Endothelial cell (in vitro differentiated cells): ENCODE measurements around the gene NXPE3. TPM values are rescaled to one million over a fixed set of nuclear protein-coding genes. Genes with fewer than 3 reads are reported as not detected.

Source experiments
- DNase-seq: peaks from one replicate; pipeline ENCODE4 v3.0.0; 2021; ENCODE audit warnings: low spot score
- H3K27ac Mint-ChIP-seq: one replicate; pipeline ENCODE4 v1.8.0; 2021; ENCODE audit warnings: mixed read lengths, inconsistent platforms; ENCODE audit not compliant: unreplicated experiment
- H3K27me3 Mint-ChIP-seq: one replicate; pipeline ENCODE4 v1.8.0; 2021; ENCODE audit warnings: mild to moderate bottlenecking, moderate library complexity, mixed read lengths, inconsistent platforms; ENCODE audit not compliant: unreplicated experiment
- H3K36me3 Mint-ChIP-seq: one replicate; pipeline ENCODE4 v1.8.0; 2021; ENCODE audit warnings: mild to moderate bottlenecking, low read depth, mixed read lengths, inconsistent platforms; ENCODE audit not compliant: unreplicated experiment
- H3K4me1 Mint-ChIP-seq: one replicate; pipeline ENCODE4 v1.8.0; 2021; ENCODE audit warnings: mild to moderate bottlenecking, mixed read lengths, inconsistent platforms; ENCODE audit not compliant: unreplicated experiment
- H3K4me3 Mint-ChIP-seq: one replicate; pipeline ENCODE4 v1.8.0; 2021; ENCODE audit warnings: mild to moderate bottlenecking, mixed read lengths, inconsistent platforms; ENCODE audit not compliant: unreplicated experiment
- H3K9me3 Mint-ChIP-seq: one replicate; pipeline ENCODE4 v1.8.0; 2021; ENCODE audit warnings: mixed read lengths, inconsistent platforms; ENCODE audit not compliant: unreplicated experiment
- CTCF ChIP-seq: fragments of 200-600 bp; sonication (generic); IDR thresholded peaks from one replicate; pipeline ENCODE4 v1.5.0; 2021; ENCODE audit warnings: antibody characterized with exemption; ENCODE audit not compliant: unreplicated experiment
- total RNA-seq: library from RNA; stranded (reverse); fragmentation: NEBNext Ultra II Directional; extraction: Animal tissue kit (Norgen Biotek cat#: 25700); gene quantifications from one replicate; pipeline ENCODE4 v1.2.1, GENCODE V29; 2021; ENCODE audit not compliant: unreplicated experiment

Gene NXPE3
- total RNA-seq, 1 donor from 2014 or later, result 20.3 TPM

- Mint-ChIP-seq H3K27ac (no peak overlapping the region), H3K4me1 (no peaks in the 10 kb centered on the region), H3K36me3 (no peaks in the 10 kb centered on the region), H3K9me3 (no peaks in the 10 kb centered on the region), H3K4me3 (no peak overlapping the region), H3K27me3 (no peaks in the 10 kb centered on the region)
- no peak for DNase-seq
- TF ChIP-seq CTCF, result no peak
These were observed 63.4 kb downstream of the NXPE3 start for GRCh38 chr3:101842245-101842934.

GRCh38 chr3:101842935-101843330, 63.9 kb downstream of the NXPE3 start:
- Mint-ChIP-seq H3K27ac (no peak overlapping the region), H3K36me3 (no peaks in the 10 kb centered on the region), H3K4me1 (no peaks in the 10 kb centered on the region), H3K4me3 (no peak overlapping the region), H3K9me3 (no peaks in the 10 kb centered on the region), H3K27me3 (peaks cover under 1% of the 10 kb centered on the region)
- TF ChIP-seq CTCF, result no peak
- no peak for DNase-seq

GRCh38 chr3:101845425-101845824, 66.4 kb downstream of the NXPE3 start:
- Mint-ChIP-seq H3K4me1 (peaks cover 4% of the 10 kb centered on the region), H3K36me3 (no peaks in the 10 kb centered on the region), H3K27ac (no peak overlapping the region), H3K27me3 (peaks cover 11% of the 10 kb centered on the region), H3K4me3 (no peak overlapping the region), H3K9me3 (no peaks in the 10 kb centered on the region)
- DNase-seq, result no peak
- TF ChIP-seq CTCF, result no peak

GRCh38 chr3:101846709-101847108, 67.7 kb downstream of the NXPE3 start:
- no peak for TF ChIP-seq CTCF
- Mint-ChIP-seq H3K4me3 (no peak overlapping the region), H3K27me3 (peaks cover 16% of the 10 kb centered on the region), H3K36me3 (no peaks in the 10 kb centered on the region), H3K9me3 (no peaks in the 10 kb centered on the region), H3K4me1 (peaks cover 12% of the 10 kb centered on the region), H3K27ac (no peak overlapping the region)
- DNase-seq, result no peak

- peaks cover 16% of the 10 kb centered on the region for H3K27me3 Mint-ChIP-seq
- DNase-seq, result no peak
- no peak overlapping the region for H3K27ac Mint-ChIP-seq
- H3K4me1 Mint-ChIP-seq, result peaks cover 18% of the 10 kb centered on the region
- H3K4me3 Mint-ChIP-seq, result no peak overlapping the region
- H3K9me3 Mint-ChIP-seq, result no peaks in the 10 kb centered on the region
- TF ChIP-seq CTCF, result no peak
- H3K36me3 Mint-ChIP-seq, result no peaks in the 10 kb centered on the region
These were observed 68.3 kb downstream of the NXPE3 start for GRCh38 chr3:101847328-101847727.
